ENCODE data around the gene MT1B. TPM values are rescaled to one million over a fixed set of nuclear protein-coding genes. Genes with fewer than 3 reads are reported as not detected.

MT1B gene
- total RNA-seq, 2 donors from 2014 or later = not detected

- Mint-ChIP-seq H3K36me3 (ENCODE audit: low read depth) (no peaks in the 10 kb centered on the region), H3K27ac (no peak overlapping the region), H3K4me1 (peaks cover 18% of the 10 kb centered on the region), H3K27me3 (ENCODE audit: insufficient read depth) (peaks cover 82% of the 10 kb centered on the region), H3K4me3 (no peak overlapping the region), H3K9me3 (no peaks in the 10 kb centered on the region)
- Histone ChIP-seq H3K27me3 (ENCODE audit: control insufficient read depth, insufficient read depth, low read length, poor library complexity, severe bottlenecking) (peaks cover 70% of the 10 kb centered on the region), H3K27ac (ENCODE audit: low read depth, low read length) (no peak overlapping the region), H3K36me3 (ENCODE audit: control insufficient read depth, insufficient read depth, low read length) (no peaks in the 10 kb centered on the region), H3K4me3 (ENCODE audit: low read length) (no peak overlapping the region), H3K9me3 (ENCODE audit: control insufficient read depth, low read length) (no peaks in the 10 kb centered on the region), H3K9ac (ENCODE audit: extremely low read depth, low read length, poor library complexity, severe bottlenecking) (no peak overlapping the region), H3K4me1 (ENCODE audit: control insufficient read depth, insufficient read depth, low read length) (no peaks in the 10 kb centered on the region)
- no peak for DNase-seq
- WGBS, 2 experiments (ENCODE audit: insufficient coverage in 1 of 2, insufficient read length in 1 of 2) = 82 to 100% methylated on average over 2 of the region's 2 CpGs
- no peak for TF ChIP-seq CTCF (conservative IDR thresholded peaks at IDR 0.05)
Measured at GRCh38 chr16:56610609-56611111, 41.0 kb upstream of the MT1B start.

GRCh38 chr16:56611281-56611833 lies 40.3 kb upstream of the MT1B start:
- H3K4me1 ChIP-seq (ENCODE audit: control insufficient read depth, insufficient read depth, low read length) = no peaks in the 10 kb centered on the region
- H3K27me3 ChIP-seq (ENCODE audit: control insufficient read depth, insufficient read depth, low read length, poor library complexity, severe bottlenecking) = peaks cover 75% of the 10 kb centered on the region
- no peaks in the 10 kb centered on the region for H3K9me3 ChIP-seq (ENCODE audit: control insufficient read depth, low read length)
- no peak overlapping the region for H3K9ac ChIP-seq (ENCODE audit: extremely low read depth, low read length, poor library complexity, severe bottlenecking)
- no peak for DNase-seq
- Mint-ChIP-seq H3K27me3 (ENCODE audit: insufficient read depth) (peaks cover 83% of the 10 kb centered on the region), H3K36me3 (ENCODE audit: low read depth) (no peaks in the 10 kb centered on the region), H3K4me1 (peaks cover 18% of the 10 kb centered on the region), H3K4me3 (no peak overlapping the region), H3K9me3 (no peaks in the 10 kb centered on the region), H3K27ac (no peak overlapping the region)
- H3K27ac ChIP-seq (ENCODE audit: low read depth, low read length) = no peak overlapping the region
- no peaks in the 10 kb centered on the region for H3K36me3 ChIP-seq (ENCODE audit: control insufficient read depth, insufficient read depth, low read length)
- H3K4me3 ChIP-seq (ENCODE audit: low read length) = no peak overlapping the region
- 83 to 88% methylated on average over 1 to 2 of the region's 2 CpGs for WGBS, 2 experiments (ENCODE audit: insufficient coverage in 1 of 2, insufficient read length in 1 of 2)
- TF ChIP-seq CTCF (conservative IDR thresholded peaks at IDR 0.05) = no peak

DNA sequence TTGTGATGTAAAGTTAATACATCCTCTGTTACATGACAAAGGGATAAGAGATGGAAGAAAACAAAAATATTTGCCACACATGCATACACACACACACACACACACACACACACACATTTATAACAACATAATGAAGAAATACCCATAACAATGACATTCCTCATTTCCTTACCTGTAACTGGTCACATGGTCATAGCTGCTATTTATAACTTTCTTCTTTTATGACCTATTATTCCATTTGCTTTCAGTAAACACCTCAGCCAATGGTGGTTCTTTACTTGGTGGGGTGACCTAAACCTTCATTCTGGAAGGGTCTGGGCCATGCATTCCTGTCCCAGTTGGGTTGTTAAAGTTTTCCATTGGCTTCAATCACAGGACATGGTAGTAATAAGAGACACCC lies 38.0 kb upstream of the MT1B start:
- H3K36me3 ChIP-seq (ENCODE audit: control insufficient read depth, insufficient read depth, low read length) = no peaks in the 10 kb centered on the region
- H3K27me3 ChIP-seq (ENCODE audit: control insufficient read depth, insufficient read depth, low read length, poor library complexity, severe bottlenecking) = peaks cover 84% of the 10 kb centered on the region
- H3K4me1 ChIP-seq (ENCODE audit: control insufficient read depth, insufficient read depth, low read length) = no peaks in the 10 kb centered on the region
- no peak overlapping the region for H3K9ac ChIP-seq (ENCODE audit: extremely low read depth, low read length, poor library complexity, severe bottlenecking)
- peaks cover 89% of the 10 kb centered on the region for H3K27me3 Mint-ChIP-seq (ENCODE audit: insufficient read depth)
- H3K27ac Mint-ChIP-seq = no peak overlapping the region
- no peak overlapping the region for H3K4me3 ChIP-seq (ENCODE audit: low read length)
- H3K9me3 Mint-ChIP-seq = no peaks in the 10 kb centered on the region
- no peak for DNase-seq
- peaks cover 17% of the 10 kb centered on the region for H3K4me1 Mint-ChIP-seq
- H3K4me3 Mint-ChIP-seq = no peak overlapping the region
- H3K36me3 Mint-ChIP-seq (ENCODE audit: low read depth) = no peaks in the 10 kb centered on the region
- H3K9me3 ChIP-seq (ENCODE audit: control insufficient read depth, low read length) = no peaks in the 10 kb centered on the region
- H3K27ac ChIP-seq (ENCODE audit: low read depth, low read length) = no peak overlapping the region
- no peak for TF ChIP-seq CTCF (conservative IDR thresholded peaks at IDR 0.05)

Data from endodermal cell (in vitro differentiated cells).